Neural crest cell (in vitro differentiated cells): ENCODE results near the gene TIGD3. TPM values are rescaled to one million over a fixed set of nuclear protein-coding genes. Genes with fewer than 3 reads are reported as not detected.

Source experiments
- DNase-seq: peaks from one replicate; pipeline ENCODE4 v3.0.0; 2021; ENCODE audit warnings: low read depth, mixed read lengths, low spot score
- H3K27ac Mint-ChIP-seq: one replicate; pipeline ENCODE4 v1.8.0; 2021; ENCODE audit warnings: mild to moderate bottlenecking, mixed read lengths; ENCODE audit not compliant: unreplicated experiment
- H3K27me3 Mint-ChIP-seq: 2 replicates; pipeline ENCODE4 v1.8.0; 2021; ENCODE audit warnings: low read depth, mild to moderate bottlenecking, mixed read lengths
- H3K36me3 Mint-ChIP-seq: 2 replicates; pipeline ENCODE4 v1.8.0; 2021; ENCODE audit warnings: low read depth, mild to moderate bottlenecking, mixed read lengths
- H3K4me1 Mint-ChIP-seq: 2 replicates; pipeline ENCODE4 v1.8.0; 2021; ENCODE audit warnings: mixed read lengths
- H3K4me3 Mint-ChIP-seq: one replicate; pipeline ENCODE4 v1.8.0; 2021; ENCODE audit warnings: mild to moderate bottlenecking, mixed read lengths
- H3K9me3 Mint-ChIP-seq: 2 replicates; pipeline ENCODE4 v1.8.0; 2021; ENCODE audit warnings: mixed read lengths
- CTCF ChIP-seq: fragments of 200-600 bp; sonication (generic); conservative IDR thresholded peaks from 2 replicates; pipeline ENCODE4 v1.5.0; 2021; ENCODE audit warnings: antibody characterized with exemption, mild to moderate bottlenecking
- total RNA-seq: library from RNA; stranded (reverse); gene quantifications from 2 replicates; pipeline ENCODE4 v1.2.1, GENCODE V29; 2021

Gene TIGD3
- total RNA-seq, 1 donor from 2014 or later = 3.3 TPM

- DNase-seq = peak; percentile 61
- Mint-ChIP-seq H3K27ac (peak within 1 kb of the TSS; percentile 97), H3K4me3 (peak within 1 kb of the TSS; percentile 67), H3K27me3 (no peaks in the 10 kb centered on the region), H3K9me3 (no peaks in the 10 kb centered on the region), H3K36me3 (no peaks in the 10 kb centered on the region), H3K4me1 (peaks cover 30% of the 10 kb centered on the region)
- TF ChIP-seq CTCF = peak; percentile 81
These were observed 27.7 kb downstream of the TIGD3 start, which contains the start of gene SLC25A45 for GRCh38 chr11:65382033-65382803. SLC25A45 (minus strand) TSS chr11:65382646; CDS start chr11:65381951, 695 bp downstream.

- Mint-ChIP-seq H3K27me3 (no peaks in the 10 kb centered on the region), H3K4me1 (peaks cover 31% of the 10 kb centered on the region), H3K27ac (peak overlapping the region; percentile 97), H3K4me3 (peak overlapping the region; percentile 67), H3K9me3 (no peaks in the 10 kb centered on the region), H3K36me3 (no peaks in the 10 kb centered on the region)
- no peak for DNase-seq
- TF ChIP-seq CTCF = no peak
These were observed 28.3 kb downstream of the TIGD3 start for GRCh38 chr11:65382804-65383368.

- TF ChIP-seq CTCF = no peak
- H3K27ac Mint-ChIP-seq = no peak overlapping the region
- peaks cover 37% of the 10 kb centered on the region for H3K4me1 Mint-ChIP-seq
- DNase-seq = no peak
- no peaks in the 10 kb centered on the region for H3K27me3 Mint-ChIP-seq
- H3K4me3 Mint-ChIP-seq = peak overlapping the region; percentile 47
- H3K36me3 Mint-ChIP-seq = no peaks in the 10 kb centered on the region
- no peaks in the 10 kb centered on the region for H3K9me3 Mint-ChIP-seq
These were observed 29.2 kb downstream of the TIGD3 start for GRCh38 chr11:65383778-65384177.

- no peaks in the 10 kb centered on the region for H3K27me3 Mint-ChIP-seq
- TF ChIP-seq CTCF = no peak
- peaks cover 43% of the 10 kb centered on the region for H3K4me1 Mint-ChIP-seq
- peak overlapping the region; percentile 47 for H3K4me3 Mint-ChIP-seq
- H3K9me3 Mint-ChIP-seq = no peaks in the 10 kb centered on the region
- DNase-seq = no peak
- no peaks in the 10 kb centered on the region for H3K36me3 Mint-ChIP-seq
- H3K27ac Mint-ChIP-seq = no peak overlapping the region
These were observed 29.8 kb downstream of the TIGD3 start for GRCh38 chr11:65384301-65384889.

GRCh38 chr11:65386307-65387140, 32.0 kb downstream of the TIGD3 start, which contains the start of gene FRMD8:
FRMD8 (plus strand) TSS chr11:65386637; CDS start chr11:65387037, 400 bp downstream.
- TF ChIP-seq CTCF = no peak
- H3K36me3 Mint-ChIP-seq = no peaks in the 10 kb centered on the region
- H3K4me3 Mint-ChIP-seq = peak within 1 kb of the TSS; percentile 89
- H3K27me3 Mint-ChIP-seq = no peaks in the 10 kb centered on the region
- H3K9me3 Mint-ChIP-seq = no peaks in the 10 kb centered on the region
- H3K4me1 Mint-ChIP-seq = peaks cover 63% of the 10 kb centered on the region
- DNase-seq = peak; percentile 75
- peak within 1 kb of the TSS; percentile 75 for H3K27ac Mint-ChIP-seq
